NK-92 treated with Interleukin-12 subunit alpha and Interleukin-12 subunit beta, amount 100 ng/mL, for 24 hours (cell line): ENCODE measurements around the gene CHRND.

Experiments used
- DNase-seq: peaks from one replicate; lab custom pipeline; 2025; lab: John Stamatoyannopoulos, UW

CHRND gene

DNA sequence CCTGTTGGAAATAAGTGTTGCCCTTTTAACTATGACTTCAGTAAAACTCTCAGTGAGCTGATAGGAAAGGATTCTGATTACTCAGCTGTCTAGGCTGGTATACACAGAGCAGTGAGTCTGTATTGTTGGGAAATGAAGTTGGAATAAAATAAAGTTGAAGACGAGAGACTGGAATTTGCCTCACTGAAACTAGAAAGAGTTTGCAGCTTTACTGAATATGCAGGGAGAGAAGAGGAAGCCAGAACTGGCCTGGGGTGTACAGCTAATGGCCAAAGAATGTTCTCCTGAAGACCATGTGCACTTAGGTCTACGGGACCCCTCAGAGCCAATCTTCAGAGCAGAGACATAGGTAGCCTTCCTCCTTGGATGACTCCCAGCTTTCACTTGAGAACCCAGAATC lies 51.0 kb downstream of the CHRND start:
- no peak for DNase-seq

DNA sequence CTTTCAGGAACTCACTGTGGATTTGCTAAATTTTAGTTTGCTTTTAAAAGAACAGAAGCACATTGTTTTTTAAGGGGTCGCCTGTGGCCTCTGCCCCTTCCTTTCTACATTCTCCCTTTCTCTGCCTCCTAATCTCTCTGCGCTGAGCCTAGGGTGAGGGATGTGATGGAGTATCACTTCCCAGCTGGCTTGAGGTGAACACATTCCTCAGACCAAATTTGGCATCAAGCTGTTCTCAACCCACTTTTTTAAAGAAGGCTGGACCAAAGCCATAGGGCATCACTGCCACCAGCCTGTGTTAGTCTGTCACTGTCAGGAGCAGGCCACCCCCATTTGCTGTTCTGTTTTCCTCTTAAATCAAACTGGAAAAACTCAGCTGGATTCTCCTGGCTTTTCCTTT lies 51.9 kb downstream of the CHRND start:
- DNase-seq = no peak

DNA sequence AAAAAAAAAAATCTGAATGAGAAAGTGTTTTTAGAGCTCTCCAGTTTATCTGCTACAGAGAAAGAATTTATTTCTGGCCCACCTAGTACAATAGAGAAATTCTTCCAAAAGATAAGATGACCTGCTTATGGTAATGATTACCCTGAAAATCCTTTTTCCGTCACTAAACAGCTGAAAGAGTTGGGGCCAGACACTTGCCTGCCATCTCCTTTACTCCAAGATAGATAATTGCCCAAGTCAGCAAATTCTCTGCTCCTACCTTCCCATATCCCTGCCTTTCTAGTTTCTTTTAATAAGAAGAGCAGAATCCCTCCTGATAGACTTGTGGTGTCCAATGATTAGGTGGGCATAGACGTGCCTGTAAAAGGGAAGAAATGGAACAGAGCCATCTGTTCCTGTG lies 52.7 kb downstream of the CHRND start:
- DNase-seq = no peak

DNA sequence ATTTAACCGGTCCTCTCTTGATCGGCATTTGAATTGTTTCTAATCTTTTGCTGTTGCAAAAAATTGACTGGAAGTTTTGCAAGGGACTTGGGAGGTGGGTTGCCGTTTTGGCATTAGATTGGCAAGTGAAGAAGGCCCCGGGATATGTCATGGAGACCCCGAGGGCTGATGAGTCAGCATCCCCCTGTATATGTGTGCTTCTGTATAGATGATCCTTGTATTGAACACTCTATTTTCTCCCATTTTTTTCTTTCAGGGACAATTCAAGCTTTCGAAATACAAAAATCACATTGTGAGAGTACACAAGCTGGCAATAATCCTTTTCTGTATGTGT lies 54.7 kb downstream of the CHRND start:
- DNase-seq = no peak

DNA sequence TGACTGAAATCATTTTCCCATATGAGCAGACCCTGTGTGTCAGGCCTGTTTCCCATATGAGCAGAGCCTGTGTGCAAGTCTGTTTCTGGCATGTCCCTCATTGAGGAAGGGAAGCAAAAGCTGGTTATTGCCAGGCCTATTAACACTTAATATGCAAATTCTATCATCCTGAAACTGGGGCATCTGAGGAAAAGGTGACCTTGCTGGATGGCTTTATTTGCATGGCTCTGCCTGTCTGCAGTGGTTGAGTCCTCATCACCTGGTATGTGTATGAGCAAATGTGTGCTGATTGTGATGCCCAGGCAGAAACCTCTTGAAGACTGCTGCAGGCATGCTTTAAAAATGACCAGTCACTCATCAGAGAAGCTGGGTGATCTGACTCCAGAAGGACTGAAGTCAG lies 55.8 kb downstream of the CHRND start:
- no peak for DNase-seq

DNA sequence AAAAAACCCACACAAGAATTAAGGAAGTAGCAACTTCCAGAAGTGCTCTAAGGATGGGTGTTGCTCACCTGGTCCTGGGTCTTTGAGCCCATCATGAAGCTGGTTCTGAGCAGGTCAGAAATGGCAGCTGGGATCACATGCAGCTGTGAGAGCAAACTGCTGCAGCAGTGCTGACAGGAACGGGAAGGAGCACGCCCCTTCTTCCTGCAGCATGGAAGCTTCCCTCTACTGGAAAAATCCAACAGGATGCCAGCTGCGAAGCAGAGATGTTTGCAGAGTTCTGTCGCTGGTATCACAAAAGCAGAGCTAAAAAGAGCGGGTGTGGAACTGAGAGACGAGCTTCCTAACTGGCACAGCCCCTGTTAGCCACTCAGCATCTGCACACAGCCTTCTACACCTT lies 58.3 kb downstream of the CHRND start:
- no peak for DNase-seq
